Mesodermal cell (in vitro differentiated cells): ENCODE data around the gene POLN.
A peak's percentile ranks its signal among the peaks of the same experiment; 100 is the strongest.

Source experiments
- H3K27ac ChIP-seq: 2 replicates; pipeline ENCODE4 v1.7.0; 2013; ENCODE audit warnings: mild to moderate bottlenecking, low read depth, low read length, moderate library complexity; ENCODE audit not compliant: severe bottlenecking
- H3K36me3 ChIP-seq: 2 replicates; pipeline ENCODE4 v1.7.1; 2013; ENCODE audit warnings: mild to moderate bottlenecking, low read length, moderate library complexity; ENCODE audit not compliant: control insufficient read depth, insufficient read depth
- H3K4me1 ChIP-seq: one replicate; pipeline ENCODE4 v1.7.1; 2013; ENCODE audit warnings: mild to moderate bottlenecking, low read length; ENCODE audit not compliant: insufficient read depth, control insufficient read depth, poor library complexity, severe bottlenecking
- H3K4me3 ChIP-seq: 2 replicates; pipeline ENCODE4 v1.7.0; 2013; ENCODE audit warnings: low read length, control low read depth, mild to moderate bottlenecking; ENCODE audit not compliant: insufficient read depth, poor library complexity, severe bottlenecking; ENCODE audit errors: extremely low read depth
- H3K9me3 ChIP-seq: 2 replicates; pipeline ENCODE4 v1.7.1; 2013; ENCODE audit warnings: mild to moderate bottlenecking, low read length, moderate library complexity; ENCODE audit not compliant: control insufficient read depth
- WGBS, 2 experiments: methylation state at CpG; one replicate each; pipeline ENCODE4 v1.1.5; 2013; ENCODE audit warnings: missing lambda C conversion rate in 2 of 2; ENCODE audit not compliant: insufficient coverage in 2 of 2; 5-methylcytosine and 5-hydroxymethylcytosine counted together

Gene POLN

DNA sequence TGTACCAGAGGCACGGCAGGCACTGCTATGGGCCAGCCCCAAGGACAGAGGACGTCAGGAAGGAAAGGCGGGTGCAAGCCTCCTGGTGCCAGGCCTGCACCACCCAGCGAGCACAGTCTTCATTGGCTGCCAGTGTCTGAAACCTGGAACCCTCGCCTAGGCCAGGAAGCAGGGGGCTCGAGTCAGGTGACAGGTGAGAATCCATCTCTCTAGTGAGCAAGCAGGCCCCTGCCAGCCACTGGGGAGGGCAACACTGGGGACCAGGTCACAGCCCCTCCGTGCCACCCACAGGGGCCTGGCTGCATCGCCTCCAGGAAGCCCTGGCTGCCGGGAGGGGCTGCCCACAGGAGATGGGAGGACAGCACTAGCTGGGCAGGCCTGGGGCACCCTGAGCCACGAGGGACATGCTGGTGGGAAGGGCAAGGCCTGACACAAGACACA is 6.9 kb upstream of the POLN start:
- Histone ChIP-seq H3K4me1 (no peaks in the 10 kb centered on the region), H3K36me3 (peaks cover 48% of the 10 kb centered on the region), H3K4me3 (no peak overlapping the region), H3K9me3 (no peaks in the 10 kb centered on the region), H3K27ac (no peak overlapping the region)
- WGBS, 2 experiments, result 87 to 89% methylated on average over 8 to 9 of the region's 10 CpGs

DNA sequence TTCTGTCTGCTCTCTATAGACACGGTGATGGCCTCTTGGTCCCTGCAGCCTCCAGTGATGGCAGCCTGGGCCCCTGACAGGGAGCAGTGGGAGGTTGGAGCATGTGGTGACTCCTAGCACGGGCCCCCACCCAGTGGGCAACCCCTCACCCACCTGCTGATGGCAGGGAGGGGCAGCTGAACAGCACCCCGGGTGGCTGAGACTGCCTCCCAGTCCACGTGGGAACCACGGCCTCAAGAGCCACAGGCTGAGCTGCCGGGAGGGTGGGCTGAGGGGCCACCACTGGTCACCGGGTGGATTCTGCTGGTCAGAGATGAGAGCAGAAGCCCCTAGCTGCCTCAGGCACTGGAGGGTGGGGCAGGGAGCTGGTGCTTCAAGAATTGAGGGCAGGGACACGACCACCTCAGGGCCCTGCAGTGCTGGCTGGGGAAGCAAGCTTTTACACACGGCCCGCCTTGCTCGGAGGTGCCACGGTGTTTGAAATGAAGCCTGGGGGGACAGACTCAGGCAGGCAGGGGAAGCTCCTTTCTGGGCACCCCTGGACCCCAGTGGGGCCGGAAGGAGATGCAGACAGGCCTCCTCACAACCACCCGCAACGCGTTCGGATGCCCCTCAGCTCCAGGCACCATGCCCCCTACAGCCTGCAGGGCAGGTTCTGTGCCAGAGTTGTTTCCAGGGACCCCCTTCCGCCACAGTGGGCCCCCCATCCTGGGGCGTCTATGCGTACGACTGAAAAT is 6.3 kb upstream of the POLN start:
- no peaks in the 10 kb centered on the region for H3K9me3 ChIP-seq
- no peak overlapping the region for H3K4me3 ChIP-seq
- peaks cover 42% of the 10 kb centered on the region for H3K36me3 ChIP-seq
- WGBS, 2 experiments, result 93 to 95% methylated on average over 13 to 19 of the region's 21 CpGs
- H3K27ac ChIP-seq, result no peak overlapping the region
- no peaks in the 10 kb centered on the region for H3K4me1 ChIP-seq

DNA sequence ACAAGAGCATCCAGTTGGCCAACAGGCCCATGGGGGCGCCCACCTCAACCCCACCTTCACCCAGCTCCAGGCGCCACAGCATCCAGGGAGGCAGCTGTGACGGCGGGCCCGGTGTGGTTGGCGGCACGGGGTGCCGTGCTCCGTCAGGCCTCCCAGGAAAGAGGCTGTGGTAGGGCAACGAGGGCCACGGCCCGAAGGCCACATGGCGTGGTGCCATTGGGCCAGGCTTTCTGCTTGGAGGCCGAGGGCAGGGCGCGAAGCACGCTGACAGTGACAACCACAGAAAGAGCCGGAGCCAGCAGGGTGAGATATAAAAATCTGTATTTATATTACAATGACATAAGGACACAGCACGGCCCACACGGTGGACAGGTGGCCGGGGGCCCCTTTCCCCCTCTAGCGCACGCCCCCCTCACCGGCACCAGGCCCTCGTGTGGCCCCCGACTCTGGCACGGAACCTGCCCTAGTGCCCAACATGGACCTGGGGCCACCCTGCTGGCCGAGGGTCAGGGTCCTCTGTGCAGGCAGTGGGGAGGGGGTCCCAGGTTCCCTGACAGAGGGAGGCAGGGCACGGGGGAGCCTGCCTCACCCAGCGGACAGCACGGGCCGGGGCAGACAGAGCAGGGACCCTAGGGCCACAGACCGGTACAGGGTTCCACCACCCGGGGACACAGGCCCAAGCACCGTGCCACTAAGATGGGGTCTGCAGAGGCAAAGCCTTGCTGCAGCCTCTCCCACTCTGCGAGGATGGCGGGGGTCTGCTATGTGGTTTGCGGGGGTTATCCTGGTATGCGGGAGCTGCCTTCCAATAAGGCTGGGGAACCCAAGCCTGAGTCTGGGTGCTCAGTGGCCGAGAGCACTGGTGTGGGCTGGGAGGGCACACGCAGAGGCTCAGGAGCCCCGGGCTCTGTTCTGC is 5.5 kb upstream of the POLN start:
- no peaks in the 10 kb centered on the region for H3K4me1 ChIP-seq
- H3K27ac ChIP-seq, result no peak overlapping the region
- no peak overlapping the region for H3K4me3 ChIP-seq
- H3K36me3 ChIP-seq, result peaks cover 38% of the 10 kb centered on the region
- H3K9me3 ChIP-seq, result no peaks in the 10 kb centered on the region
- 95 to 96% methylated on average over 25 to 28 of the region's 42 CpGs for WGBS, 2 experiments

- no peak overlapping the region for H3K27ac ChIP-seq
- WGBS, 2 experiments, result 95 to 96% methylated on average over 19 of the region's 19 CpGs
- H3K4me3 ChIP-seq, result no peak overlapping the region
- H3K9me3 ChIP-seq, result no peaks in the 10 kb centered on the region
- peaks cover 30% of the 10 kb centered on the region for H3K36me3 ChIP-seq
- H3K4me1 ChIP-seq, result no peaks in the 10 kb centered on the region
Observed at GRCh38 chr4:2246384-2247127, 4.6 kb upstream of the POLN start.

DNA sequence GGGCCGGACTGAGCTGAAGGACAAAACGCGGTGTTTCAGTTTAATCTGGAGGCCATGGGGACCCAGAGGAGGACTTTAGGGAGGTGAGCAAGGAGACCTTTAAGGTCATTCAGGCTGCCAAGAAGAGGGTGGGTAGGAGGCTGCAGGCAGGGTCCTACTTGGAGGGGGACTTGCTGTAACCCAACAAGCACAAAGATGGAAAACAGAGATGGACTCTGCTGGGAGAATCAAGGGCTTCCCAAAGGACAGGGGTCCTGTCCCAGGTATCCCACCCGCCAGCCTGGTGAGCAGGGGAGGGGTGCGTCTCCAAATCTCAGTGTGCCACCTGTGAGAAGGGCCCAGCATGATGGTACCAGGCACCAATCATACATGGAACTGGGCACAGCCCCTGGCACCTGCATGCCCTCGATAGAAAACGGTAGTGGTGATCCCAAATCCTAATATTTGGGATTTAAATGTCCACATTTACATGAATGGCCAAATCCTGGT is 3.9 kb upstream of the POLN start:
- H3K4me1 ChIP-seq, result no peaks in the 10 kb centered on the region
- no peak overlapping the region for H3K27ac ChIP-seq
- no peak overlapping the region for H3K4me3 ChIP-seq
- no peaks in the 10 kb centered on the region for H3K9me3 ChIP-seq
- 92% methylated on average over 6 to 7 of the region's 7 CpGs for WGBS, 2 experiments
- H3K36me3 ChIP-seq, result peaks cover 28% of the 10 kb centered on the region

GRCh38 chr4:2245057-2245786 is 3.3 kb upstream of the POLN start:
- H3K9me3 ChIP-seq, result no peaks in the 10 kb centered on the region
- WGBS, 2 experiments, result 84 to 98% methylated on average over 4 to 5 of the region's 7 CpGs
- no peak overlapping the region for H3K27ac ChIP-seq
- H3K4me1 ChIP-seq, result peaks cover 5% of the 10 kb centered on the region
- no peak overlapping the region for H3K4me3 ChIP-seq
- peaks cover 22% of the 10 kb centered on the region for H3K36me3 ChIP-seq

GRCh38 chr4:2243681-2244380 is 1.9 kb upstream of the POLN start:
- Histone ChIP-seq H3K4me3 (no peak overlapping the region), H3K9me3 (no peaks in the 10 kb centered on the region), H3K4me1 (peaks cover 14% of the 10 kb centered on the region), H3K36me3 (peaks cover 10% of the 10 kb centered on the region), H3K27ac (no peak overlapping the region)
- WGBS, 2 experiments, result 82 to 92% methylated on average over 3 to 5 of the region's 5 CpGs

DNA sequence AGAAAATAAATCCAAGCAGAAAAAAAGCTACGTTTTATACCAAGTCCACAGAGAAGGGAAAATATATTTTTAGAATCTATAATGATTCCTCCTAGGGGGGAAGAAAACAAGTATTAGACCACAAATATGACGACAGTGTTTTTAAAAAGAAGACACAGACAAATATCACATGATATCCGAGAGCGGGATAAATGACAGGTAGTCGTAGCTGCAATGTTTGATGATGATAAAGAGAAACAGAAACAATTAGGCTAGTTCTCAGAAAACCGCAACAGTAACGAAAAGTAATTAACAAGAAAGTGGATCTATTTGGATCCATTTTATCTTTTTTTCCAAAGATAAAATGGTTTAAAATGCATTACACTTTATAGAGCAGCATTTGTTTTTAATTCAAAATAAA is 918 bp downstream of the POLN start:
- H3K4me3 ChIP-seq, result peak overlapping the region; percentile 80
- H3K27ac ChIP-seq, result no peak overlapping the region
- H3K4me1 ChIP-seq, result peaks cover 14% of the 10 kb centered on the region
- no peaks in the 10 kb centered on the region for H3K9me3 ChIP-seq
- peaks cover 16% of the 10 kb centered on the region for H3K36me3 ChIP-seq
- no CpG with 5 or more reads among the region's 7 CpGs for WGBS, 2 experiments

GRCh38 chr4:2236944-2237666 is 4.8 kb downstream of the POLN start:
- no peak overlapping the region for H3K4me3 ChIP-seq
- H3K36me3 ChIP-seq, result peaks cover 34% of the 10 kb centered on the region
- whole genome bisulfite sequencing, 2 experiments, result 92 to 100% methylated on average over 1 to 2 of the region's 3 CpGs
- H3K9me3 ChIP-seq, result no peaks in the 10 kb centered on the region
- no peak overlapping the region for H3K27ac ChIP-seq
- peaks cover 14% of the 10 kb centered on the region for H3K4me1 ChIP-seq
